IMR-90 (cell line): ENCODE measurements around the gene SBK2. TPM values are rescaled to one million over a fixed set of nuclear protein-coding genes. Genes with fewer than 3 reads are reported as not detected.

Experiments
- ATAC-seq: fragments of 200-7000 bp; cut with Tn5 transposase; 2 replicates; pipeline ENCODE4 v1.9.1; 2020; ENCODE audit warnings: low read depth, mild to moderate bottlenecking, moderate library complexity
- BruUV-seq: library from RNA; stranded (reverse); fragments of 400-500 nt; replicated peaks from 2 replicates; lab custom pipeline; 2021; lab: Mats Ljungman, UMichigan
- CTCF ChIA-PET: fragments of 300-600 bp; formaldehyde crosslinking; extraction: SDS; loops from one replicate; lab custom pipeline; 2021; ENCODE audit warnings: antibody characterized with exemption; lab: Yijun Ruan, JAX
- POLR2A ChIA-PET: fragments of 300-600 bp; sonication (Branson Sonifier 250); formaldehyde crosslinking; loops from one replicate; lab custom pipeline; 2022; ENCODE audit warnings: antibody characterized with exemption; ENCODE audit not compliant: unreplicated experiment; lab: Charles Lee
- DNase-seq: peaks from one replicate; pipeline ENCODE4 v3.0.0; 2013
- H2AFZ ChIP-seq: replicated peaks from 2 replicates; pipeline ENCODE3; 2013; ENCODE audit warnings: low read length, mild to moderate bottlenecking; ENCODE audit not compliant: poor library complexity
- H2AK5ac ChIP-seq: 2 replicates; pipeline ENCODE4 v1.6.1; 2013; ENCODE audit warnings: low read depth, low read length, inconsistent platforms
- H2AK9ac ChIP-seq: replicated peaks from 2 replicates; pipeline ENCODE3; 2013; ENCODE audit warnings: mild to moderate bottlenecking, low read depth, low read length, moderate library complexity; ENCODE audit not compliant: poor library complexity
- H2BK120ac ChIP-seq: 2 replicates; pipeline ENCODE4 v1.6.1; 2013; ENCODE audit warnings: low read depth, low read length, inconsistent platforms
- H2BK15ac ChIP-seq: 3 replicates; pipeline ENCODE4 v1.6.1; 2013; ENCODE audit warnings: low read depth, low read length, inconsistent platforms
- H2BK20ac ChIP-seq: 2 replicates; pipeline ENCODE4 v1.6.1; 2013; ENCODE audit warnings: low read depth, mild to moderate bottlenecking, inconsistent platforms, low read length, moderate library complexity
- H2BK5ac ChIP-seq: 2 replicates; pipeline ENCODE4 v1.6.1; 2013; ENCODE audit warnings: mild to moderate bottlenecking, low read depth, low read length, inconsistent platforms; ENCODE audit not compliant: poor library complexity, severe bottlenecking
- H3K14ac ChIP-seq: replicated peaks from 2 replicates; pipeline ENCODE4 v1.6.1; 2013; ENCODE audit warnings: low read depth, low read length, inconsistent platforms
- H3K18ac ChIP-seq: 2 replicates; pipeline ENCODE4 v1.6.1; 2013; ENCODE audit warnings: low read depth, low read length, control low read depth
- H3K23ac ChIP-seq: 2 replicates; pipeline ENCODE4 v1.6.1; 2013; ENCODE audit warnings: low read depth, low read length, inconsistent platforms
- H3K27ac ChIP-seq: 2 replicates; pipeline ENCODE4 v1.5.1; 2013; ENCODE audit warnings: mild to moderate bottlenecking, control low read depth, low read length; ENCODE audit not compliant: insufficient read depth
- H3K27me3 ChIP-seq: 2 replicates; pipeline ENCODE4 v1.6.1; 2013; ENCODE audit warnings: low read length; ENCODE audit not compliant: control insufficient read depth, insufficient read depth
- H3K36me3 ChIP-seq: 2 replicates; pipeline ENCODE4 v1.6.1; 2013; ENCODE audit warnings: low read length, mixed read lengths; ENCODE audit not compliant: control insufficient read depth, insufficient read depth
- H3K4ac ChIP-seq: 2 replicates; pipeline ENCODE4 v1.6.1; 2013; ENCODE audit warnings: low read depth, low read length, inconsistent platforms
- H3K4me1 ChIP-seq: 2 replicates; pipeline ENCODE4 v1.6.1; 2013; ENCODE audit warnings: low read length, mixed read lengths; ENCODE audit not compliant: control insufficient read depth, insufficient read depth
- H3K4me2 ChIP-seq: 2 replicates; pipeline ENCODE4 v1.6.1; 2013; ENCODE audit warnings: low read depth, mild to moderate bottlenecking, control low read depth, low read length, moderate library complexity
- H3K4me3 ChIP-seq: 2 replicates; pipeline ENCODE4 v1.5.1; 2013; ENCODE audit warnings: low read depth, mild to moderate bottlenecking, control low read depth, low read length, moderate library complexity; ENCODE audit not compliant: insufficient read depth
- H3K56ac ChIP-seq: 2 replicates; pipeline ENCODE4 v1.6.1; 2013; ENCODE audit warnings: low read length, inconsistent platforms; ENCODE audit not compliant: insufficient read depth; ENCODE audit errors: extremely low read depth
- H3K79me1 ChIP-seq, 2 experiments: 2 replicates each; pipeline ENCODE4 v1.6.1; 2013; ENCODE audit warnings: low read length in 2 of 2, inconsistent platforms in 1 of 2, low read depth in 1 of 2
- H3K9ac ChIP-seq: 2 replicates; pipeline ENCODE4 v1.6.1; 2013; ENCODE audit warnings: low read depth, low read length, control low read depth
- H3K9me1 ChIP-seq: 2 replicates; pipeline ENCODE4 v1.6.1; 2013; ENCODE audit warnings: low read length, inconsistent platforms; ENCODE audit not compliant: insufficient read depth
- H3K9me3 ChIP-seq: 2 replicates; pipeline ENCODE4 v1.6.1; 2013; ENCODE audit warnings: low read length; ENCODE audit not compliant: control insufficient read depth, insufficient read depth
- H4K20me1 ChIP-seq: 2 replicates; pipeline ENCODE4 v1.6.1; 2013; ENCODE audit warnings: low read length, inconsistent platforms; ENCODE audit not compliant: insufficient read depth
- H4K5ac ChIP-seq: 2 replicates; pipeline ENCODE4 v1.6.1; 2013; ENCODE audit warnings: mild to moderate bottlenecking, low read depth, low read length, control low read depth
- H4K8ac ChIP-seq, 2 experiments: 2 replicates each; pipeline ENCODE4 v1.6.1; 2013; ENCODE audit warnings: low read depth in 2 of 2, low read length in 2 of 2, control low read depth in 1 of 2, inconsistent platforms in 1 of 2
- H4K91ac ChIP-seq: 2 replicates; pipeline ENCODE4 v1.6.1; 2013; ENCODE audit warnings: low read depth, low read length, inconsistent platforms; ENCODE audit not compliant: insufficient read depth
- CEBPB ChIP-seq: IDR thresholded peaks from 2 replicates; pipeline ENCODE4 v1.6.1; 2012; ENCODE audit warnings: low read depth, low read length, improper control_type of control experiment
- MAZ ChIP-seq: IDR thresholded peaks from 2 replicates; pipeline ENCODE4 v1.6.1; 2012; ENCODE audit warnings: low read depth, mild to moderate bottlenecking, low read length, improper control_type of control experiment, moderate library complexity, borderline replicate concordance
- MXI1 ChIP-seq: IDR thresholded peaks from 2 replicates; pipeline ENCODE4 v1.6.1; 2012; ENCODE audit warnings: low read depth, mild to moderate bottlenecking, low read length, moderate library complexity, borderline replicate concordance
- NFE2L2 ChIP-seq: fragments of 150-350 bp; IDR thresholded peaks from 2 replicates; pipeline ENCODE4 v1.6.1; 2016; ENCODE audit warnings: low read depth, mild to moderate bottlenecking, low read length
- SMC3 ChIP-seq: fragments of 150-350 bp; IDR thresholded peaks from 2 replicates; pipeline ENCODE4 v1.6.1; 2016; ENCODE audit warnings: low read depth, mild to moderate bottlenecking, antibody characterized with exemption, low read length, moderate library complexity
- WGBS, 2 experiments: methylation state at CpG; one replicate each; pipeline versions ENCODE4 v1.1.5 to v1.1.7; 2013; ENCODE audit warnings: missing lambda C conversion rate in 2 of 2; ENCODE audit not compliant: insufficient read length in 1 of 2; ENCODE audit errors: extremely low coverage in 2 of 2; 5-methylcytosine and 5-hydroxymethylcytosine counted together
- dilution Hi-C: fragments of 300-500 bp; cut with HindIII; formaldehyde crosslinking; loops from one replicate; pipeline ENCODE4 v1.14.3; 2018; ENCODE audit warnings: low sequenced_read_pairs; ENCODE audit not compliant: unreplicated experiment
- in situ Hi-C: fragments of 300-500 bp; cut with MboI; formaldehyde crosslinking; loops from 3 replicates; pipeline ENCODE4 v1.14.3; 2019; ENCODE audit warnings: low sequenced_read_pairs, inconsistent platforms, mixed read lengths
- intact Hi-C: fragments of 100-400 bp; cut with micrococcal nuclease; formaldehyde crosslinking; loops from 2 replicates; pipeline ENCODE4 v1.10.0; 2022
- polyA plus RNA-seq, 3 experiments: library from polyadenylated mRNA; depleted of rRNA; stranded (reverse); fragments of >200 nt; gene quantifications; 2 replicates each; pipeline ENCODE4 v1.2.3, GENCODE V29; 2012; ENCODE audit warnings: low replicate concordance in 1 of 3
- total RNA-seq: library from RNA; depleted of rRNA; stranded (reverse); fragments of >200 nt; gene quantifications from 2 replicates; pipeline ENCODE4 v1.2.3, GENCODE V29; 2012
- TF ChIP-seq, protein P1 (sequence below): fragments of 150-350 bp; IDR thresholded peaks from 2 replicates; pipeline ENCODE4 v1.6.1; 2016; ENCODE audit warnings: low read depth, mild to moderate bottlenecking, low read length, moderate library complexity, borderline replicate concordance
- TF ChIP-seq, protein P2 (sequence below): fragments of 150-350 bp; IDR thresholded peaks from 2 replicates; pipeline ENCODE4 v1.6.1; 2017; ENCODE audit warnings: mild to moderate bottlenecking, antibody characterized with exemption, low read length, low read depth

SBK2 gene
- total and polyA plus RNA-seq, 2 of the 4 experiments (the other 2 are of a cell fraction), result 0.48 TPM; not detected in 1

DNA sequence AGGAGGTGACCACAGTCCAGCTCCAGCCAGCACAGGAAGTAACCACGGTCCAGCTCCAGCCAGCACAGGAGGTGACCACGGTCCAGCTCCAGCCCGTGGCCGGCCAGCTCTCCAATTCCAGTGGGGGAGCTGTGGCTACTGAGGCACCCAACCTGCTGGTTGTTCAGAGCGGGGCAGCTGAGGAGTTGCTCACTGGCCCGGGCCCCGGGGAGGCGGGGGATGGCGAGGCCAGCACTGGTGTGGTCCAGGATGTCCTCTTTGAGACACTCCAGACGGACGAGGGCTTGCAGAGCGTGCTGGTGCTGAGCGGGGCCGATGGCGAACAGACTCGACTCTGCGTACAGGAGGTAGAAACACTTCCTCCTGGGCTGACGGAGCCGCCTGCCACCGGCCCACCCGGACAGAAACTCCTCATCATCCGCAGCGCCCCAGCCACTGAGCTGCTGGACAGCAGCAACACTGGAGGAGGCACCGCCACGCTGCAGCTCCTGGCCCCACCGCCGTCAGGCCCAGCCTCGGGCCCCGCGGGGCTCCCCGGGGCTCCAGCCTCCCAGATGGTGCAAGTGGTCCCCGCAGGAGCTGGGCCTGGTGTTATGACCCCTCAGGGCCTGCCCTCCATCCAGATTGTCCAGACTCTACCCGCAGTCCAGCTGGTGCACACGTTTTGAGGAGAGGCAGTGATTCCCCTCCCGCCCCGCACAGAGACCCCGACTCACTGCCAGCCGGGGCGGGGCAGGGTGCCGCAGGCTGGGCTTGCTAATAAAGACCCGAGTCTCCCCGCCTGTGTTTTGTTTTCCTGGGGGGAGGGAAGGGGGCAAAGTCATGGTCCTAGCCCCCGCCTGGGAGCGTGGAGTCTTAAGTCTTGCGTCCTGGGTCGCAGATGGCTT is 53.0 kb downstream of the SBK2 start (continued):
- TF ChIP-seq MAZ (no peak), SMC3 (no peak), MXI1 (no peak)

- Histone ChIP-seq H4K91ac (no peak overlapping the region), H4K5ac (no peak overlapping the region), H4K20me1 (peaks cover 4% of the 10 kb centered on the region; the same call in 1 of the 2 replicates), H3K4me3 (no peak overlapping the region), H3K18ac (no peak overlapping the region), H4K8ac (no peak overlapping the region), H2BK20ac (no peak overlapping the region), H3K36me3 (peaks cover 12% of the 10 kb centered on the region; the same call in 1 of the 2 replicates), H3K4ac (no peak overlapping the region), H3K4me2 (no peak overlapping the region), H3K23ac (no peak overlapping the region), H2AK9ac (peak overlapping the region; percentile 82), H3K9me3 (no peaks in the 10 kb centered on the region), H3K9ac (no peak overlapping the region), H2AK5ac (no peak overlapping the region), H3K4me1 (peaks cover 21% of the 10 kb centered on the region), H3K79me1 (peaks cover 13 to 50% of the 10 kb centered on the region in 2 experiments), H3K56ac (no peak overlapping the region), H2BK5ac (no peak overlapping the region), H2BK15ac (no peak overlapping the region), H2BK120ac (no peak overlapping the region), H2AFZ (peak overlapping the region; percentile 21), H3K9me1 (peaks cover 13% of the 10 kb centered on the region), H3K14ac (no peak overlapping the region), H3K27ac (no peak overlapping the region), H3K27me3 (no peaks in the 10 kb centered on the region)
- CTCF ChIA-PET, result no interaction called here
- POLR2A ChIA-PET, result no interaction called here
- no TSS peak for BruUV-seq
- intact Hi-C loops, result no loop called here
- DNase-seq (no peak), ATAC-seq (no peak)
- dilution Hi-C loops, result no loop called here
- in situ Hi-C loops, result loop anchor here (25.0 kb wide), 1 partner anchor 1021 kb away; the partner anchor contains the start of genes CDC42EP5 and LENG9
- TF ChIP-seq, protein P1, sequence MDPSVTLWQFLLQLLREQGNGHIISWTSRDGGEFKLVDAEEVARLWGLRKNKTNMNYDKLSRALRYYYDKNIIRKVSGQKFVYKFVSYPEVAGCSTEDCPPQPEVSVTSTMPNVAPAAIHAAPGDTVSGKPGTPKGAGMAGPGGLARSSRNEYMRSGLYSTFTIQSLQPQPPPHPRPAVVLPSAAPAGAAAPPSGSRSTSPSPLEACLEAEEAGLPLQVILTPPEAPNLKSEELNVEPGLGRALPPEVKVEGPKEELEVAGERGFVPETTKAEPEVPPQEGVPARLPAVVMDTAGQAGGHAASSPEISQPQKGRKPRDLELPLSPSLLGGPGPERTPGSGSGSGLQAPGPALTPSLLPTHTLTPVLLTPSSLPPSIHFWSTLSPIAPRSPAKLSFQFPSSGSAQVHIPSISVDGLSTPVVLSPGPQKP, result no peak
- TF ChIP-seq, protein P2, sequence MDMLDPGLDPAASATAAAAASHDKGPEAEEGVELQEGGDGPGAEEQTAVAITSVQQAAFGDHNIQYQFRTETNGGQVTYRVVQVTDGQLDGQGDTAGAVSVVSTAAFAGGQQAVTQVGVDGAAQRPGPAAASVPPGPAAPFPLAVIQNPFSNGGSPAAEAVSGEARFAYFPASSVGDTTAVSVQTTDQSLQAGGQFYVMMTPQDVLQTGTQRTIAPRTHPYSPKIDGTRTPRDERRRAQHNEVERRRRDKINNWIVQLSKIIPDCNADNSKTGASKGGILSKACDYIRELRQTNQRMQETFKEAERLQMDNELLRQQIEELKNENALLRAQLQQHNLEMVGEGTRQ, result no peak
- TF ChIP-seq MXI1 (no peak), NFE2L2 (no peak), CEBPB (no peak)
- 94% methylated on average over 25 of the region's 47 CpGs; no CpG with 5 or more reads in 1 of the 2 experiments for WGBS, 2 experiments
Measured at GRCh38 chr19:55482967-55483705, 53.8 kb downstream of the SBK2 start.
